ENCODE data around the gene ADK. TPM values are rescaled to one million over a fixed set of nuclear protein-coding genes. Genes with fewer than 3 reads are reported as not detected.

ADK gene
- total RNA-seq, 1 experiment from 2014 or later: 26.8 TPM

DNA sequence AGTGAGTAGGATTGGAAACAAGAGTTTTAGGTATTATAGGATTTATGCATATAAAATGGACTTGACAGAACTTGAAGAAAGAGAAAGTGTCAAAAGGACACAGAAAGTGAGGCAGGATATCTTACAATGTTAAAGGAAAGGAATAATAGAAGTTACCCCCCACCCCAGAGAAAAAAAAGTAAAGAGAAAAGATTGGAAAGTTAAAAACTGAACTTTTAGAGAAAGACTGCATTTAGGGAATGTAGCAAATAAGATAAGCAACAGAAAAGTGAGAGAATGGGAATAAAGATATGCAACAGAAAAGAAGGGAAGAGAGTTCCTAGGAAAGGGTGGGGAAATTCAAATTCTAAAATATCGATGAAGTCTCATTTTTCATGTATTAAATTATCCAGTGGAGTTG lies 424.9 kb downstream of the ADK start:
- Histone ChIP-seq H3K4me2 (ENCODE audit: insufficient read depth, insufficient read length, low read length) (no peak overlapping the region), H3K79me1 (ENCODE audit: insufficient read depth, low read depth, low read length, poor library complexity, severe bottlenecking) (no peaks in the 10 kb centered on the region), H3K27ac (ENCODE audit: insufficient read length, low read depth, low read length) (no peak overlapping the region), H2AK5ac (ENCODE audit: insufficient read length, low read length) (no peak overlapping the region), H4K91ac (ENCODE audit: insufficient read length, low read depth, low read length) (no peak overlapping the region), H3K18ac (ENCODE audit: insufficient read length, low read depth, low read length) (no peak overlapping the region), H2AFZ (ENCODE audit: low read length) (no peak overlapping the region), H3K4ac (ENCODE audit: low read depth, low read length) (no peak overlapping the region), H3K79me2 (ENCODE audit: insufficient read depth, low read length) (no peaks in the 10 kb centered on the region), H3K9ac (ENCODE audit: extremely low read depth, insufficient read length, low read length) (no peak overlapping the region), H3K14ac (ENCODE audit: insufficient read depth, low read length) (no peak overlapping the region), H2BK120ac (ENCODE audit: low read depth, low read length, poor library complexity, severe bottlenecking) (no peak overlapping the region), H3K56ac (ENCODE audit: insufficient read length, low read depth, low read length) (no peak overlapping the region), H3T11ph (ENCODE audit: low read length) (no peak overlapping the region), H2BK5ac (ENCODE audit: insufficient read length, low read length) (no peak overlapping the region), H3K27me3 (ENCODE audit: insufficient read depth, low read length) (no peaks in the 10 kb centered on the region), H2BK12ac (ENCODE audit: insufficient read length, low read depth, low read length) (no peak overlapping the region), H4K20me1 (ENCODE audit: control insufficient read depth, insufficient read depth, insufficient read length) (no peaks in the 10 kb centered on the region), H2BK20ac (ENCODE audit: low read depth, low read length, poor library complexity, severe bottlenecking) (no peak overlapping the region), H3K9me3 (ENCODE audit: control insufficient read depth, low read depth, low read length) (peaks cover 10% of the 10 kb centered on the region), H3K4me1 (ENCODE audit: insufficient read depth, low read length) (peaks cover 3% of the 10 kb centered on the region; the same call in 1 of the 2 replicates), H3K23ac (ENCODE audit: insufficient read length, low read depth, low read length) (no peak overlapping the region), H4K5ac (ENCODE audit: insufficient read length, low read depth, low read length) (no peak overlapping the region), H4K8ac (replicated peaks; ENCODE audit: insufficient read length, low read depth, low read length) (no peak overlapping the region), H2BK15ac (ENCODE audit: low read depth, low read length) (no peak overlapping the region), H3K23me2 (ENCODE audit: insufficient read length, low read depth, low read length, poor library complexity, severe bottlenecking) (no peaks in the 10 kb centered on the region)
- Mint-ChIP-seq H3K36me3 (ENCODE audit: insufficient read depth in 1 of 3, low read depth in 3 of 3) (peaks cover 27 to 57% (median 31%) of the 10 kb centered on the region in 3 experiments), H3K27me3 (ENCODE audit: low read depth) (peaks cover 3% of the 10 kb centered on the region), H3K4me1 (peaks cover 28 to 36% of the 10 kb centered on the region in 2 experiments), H3K27ac (peak overlapping the region in 2 of 3 experiments; percentile 13 to 68; a peak in 3 of 7 replicates), H3K9me3 (peaks cover 42 to 46% of the 10 kb centered on the region in 2 experiments), H3K4me3 (no peak overlapping the region)
- WGBS (ENCODE audit: extremely low coverage, insufficient read length, low lambda C conversion rate): no CpG with 5 or more reads among the region's 1 CpG
- TF ChIP-seq, protein P1, sequence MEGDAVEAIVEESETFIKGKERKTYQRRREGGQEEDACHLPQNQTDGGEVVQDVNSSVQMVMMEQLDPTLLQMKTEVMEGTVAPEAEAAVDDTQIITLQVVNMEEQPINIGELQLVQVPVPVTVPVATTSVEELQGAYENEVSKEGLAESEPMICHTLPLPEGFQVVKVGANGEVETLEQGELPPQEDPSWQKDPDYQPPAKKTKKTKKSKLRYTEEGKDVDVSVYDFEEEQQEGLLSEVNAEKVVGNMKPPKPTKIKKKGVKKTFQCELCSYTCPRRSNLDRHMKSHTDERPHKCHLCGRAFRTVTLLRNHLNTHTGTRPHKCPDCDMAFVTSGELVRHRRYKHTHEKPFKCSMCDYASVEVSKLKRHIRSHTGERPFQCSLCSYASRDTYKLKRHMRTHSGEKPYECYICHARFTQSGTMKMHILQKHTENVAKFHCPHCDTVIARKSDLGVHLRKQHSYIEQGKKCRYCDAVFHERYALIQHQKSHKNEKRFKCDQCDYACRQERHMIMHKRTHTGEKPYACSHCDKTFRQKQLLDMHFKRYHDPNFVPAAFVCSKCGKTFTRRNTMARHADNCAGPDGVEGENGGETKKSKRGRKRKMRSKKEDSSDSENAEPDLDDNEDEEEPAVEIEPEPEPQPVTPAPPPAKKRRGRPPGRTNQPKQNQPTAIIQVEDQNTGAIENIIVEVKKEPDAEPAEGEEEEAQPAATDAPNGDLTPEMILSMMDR (conservative IDR thresholded peaks at IDR 0.05): no peak
- DNase-seq: no peak
